Left forelimb (tissue), 1 donor: ENCODE measurements around the gene FMNL1.

Source experiments
- DNase-seq: peaks from one replicate; pipeline ENCODE4 v3.0.0-alpha.2; 2018; ENCODE audit warnings: low spot score

Gene FMNL1

GRCh38 chr17:45256114-45256966 is 34.7 kb downstream of the FMNL1 start:
- DNase-seq, result no peak

- no peak for DNase-seq
These were observed 35.4 kb downstream of the FMNL1 start for GRCh38 chr17:45257115-45257514.

GRCh38 chr17:45258981-45259380 is 37.3 kb downstream of the FMNL1 start:
- DNase-seq, result no peak

- DNase-seq, result no peak
These were observed 38.6 kb downstream of the FMNL1 start for GRCh38 chr17:45260204-45260783.

GRCh38 chr17:45261577-45262515 is 40.2 kb downstream of the FMNL1 start, which contains the start of gene SPATA32:
Gene SPATA32 (minus strand): TSS chr17:45262094. CDS start chr17:45262016, 78 bp downstream.
- no peak for DNase-seq

GRCh38 chr17:45262516-45263476 is 41.1 kb downstream of the FMNL1 start:
- DNase-seq, result no peak

GRCh38 chr17:45263477-45263860 is 41.8 kb downstream of the FMNL1 start:
- DNase-seq, result no peak

GRCh38 chr17:45264430-45264829 is 42.7 kb downstream of the FMNL1 start:
- DNase-seq, result no peak

GRCh38 chr17:45264988-45265387 is 43.3 kb downstream of the FMNL1 start:
- no peak for DNase-seq

GRCh38 chr17:45265821-45266220 is 44.1 kb downstream of the FMNL1 start:
- DNase-seq, result no peak

GRCh38 chr17:45266372-45266926 is 44.8 kb downstream of the FMNL1 start:
- DNase-seq, result no peak

GRCh38 chr17:45267436-45268055 is 45.9 kb downstream of the FMNL1 start:
- DNase-seq, result no peak

- DNase-seq, result no peak
These were observed 48.2 kb downstream of the FMNL1 start for GRCh38 chr17:45269912-45270311.

- no peak for DNase-seq
These were observed 49.2 kb downstream of the FMNL1 start for GRCh38 chr17:45270828-45271418.

GRCh38 chr17:45271603-45272002 is 49.9 kb downstream of the FMNL1 start:
- no peak for DNase-seq

GRCh38 chr17:45273551-45273957 is 51.9 kb downstream of the FMNL1 start:
- no peak for DNase-seq

- no peak for DNase-seq
These were observed 52.3 kb downstream of the FMNL1 start for GRCh38 chr17:45274033-45274432.

- DNase-seq, result no peak
These were observed 54.3 kb downstream of the FMNL1 start for GRCh38 chr17:45276031-45276430.

GRCh38 chr17:45277216-45277849 is 55.6 kb downstream of the FMNL1 start:
- DNase-seq, result peak; percentile 86

GRCh38 chr17:45277992-45278391 is 56.3 kb downstream of the FMNL1 start:
- no peak for DNase-seq
